ENCODE data around the gene SGIP1.

DNA sequence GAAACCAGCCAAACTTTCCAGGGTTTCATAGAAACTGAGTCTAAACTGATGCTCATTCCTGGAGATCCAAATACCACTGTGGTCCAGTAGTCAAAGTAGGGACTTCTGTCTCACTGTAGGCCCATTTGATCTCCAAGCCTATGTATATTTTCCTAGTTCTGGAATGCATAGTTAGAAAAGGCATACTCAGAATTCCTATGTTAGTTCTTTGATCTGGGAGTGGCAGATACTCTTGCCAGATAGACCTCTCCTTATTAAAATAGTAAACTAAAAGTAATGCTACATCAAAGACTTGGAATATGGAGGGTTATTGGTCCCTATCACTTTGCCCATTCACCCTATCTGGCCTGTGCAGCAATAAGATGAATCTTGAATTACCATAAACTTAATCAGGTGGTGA is 10.4 kb upstream of the SGIP1 start:
- TF ChIP-seq POLR2A (IDR thresholded peaks at IDR 0.05; ENCODE audit: low read depth, low read length) (no peak), POLR2AphosphoS5 (IDR thresholded peaks at IDR 0.05; ENCODE audit: low read depth, low read length) (no peak), POU2F2 (IDR thresholded peaks at IDR 0.05; ENCODE audit: low read depth, low read length) (no peak), SPI1 (IDR thresholded peaks at IDR 0.05; ENCODE audit: low read depth, low read length) (no peak), TAF1 (IDR thresholded peaks at IDR 0.05; ENCODE audit: low read depth, low read length) (no peak), PAX5 (IDR thresholded peaks at IDR 0.05; ENCODE audit: insufficient read depth, low read length, severe bottlenecking) (no peak)
